CD14-positive monocyte (primary cell): ENCODE measurements around the gene ZNF467. TPM values are rescaled to one million over a fixed set of nuclear protein-coding genes. Genes with fewer than 3 reads are reported as not detected.

Experiments used
- DNase-seq, 3 donors: peaks; one replicate each; pipeline ENCODE4 v3.0.0-alpha.2; 2011 to 2022
- H2AFZ ChIP-seq: 2 replicates; pipeline ENCODE4 v1.6.0; 2012; ENCODE audit warnings: mild to moderate bottlenecking, low read depth, low read length, inconsistent platforms; ENCODE audit not compliant: insufficient read depth, poor library complexity, severe bottlenecking
- H3K27ac ChIP-seq, 2 donors: 1 replicate in 1 of 2; 2 replicates in 1 of 2; pipeline ENCODE4 v1.5.1; 2012 to 2013; ENCODE audit warnings: low read length in 2 of 2, control low read depth in 1 of 2, inconsistent platforms in 1 of 2, low read depth in 1 of 2, mild to moderate bottlenecking in 1 of 2
- H3K27me3 ChIP-seq, 2 donors: one replicate each; pipeline versions ENCODE4 v1.6.0 to v1.6.1; 2011 to 2013; ENCODE audit warnings: low read length in 2 of 2; ENCODE audit not compliant: control insufficient read depth in 2 of 2, insufficient read depth in 2 of 2
- H3K36me3 ChIP-seq, 2 donors: replicated peaks in 1 of 2; 1 replicate in 1 of 2; 2 replicates in 1 of 2; pipeline versions ENCODE4 v1.5.1 to v1.6.1; 2012 to 2013; ENCODE audit warnings: low read length in 2 of 2, control low read depth in 1 of 2, inconsistent platforms in 1 of 2, mild to moderate bottlenecking in 1 of 2; ENCODE audit not compliant: insufficient read depth in 2 of 2, control insufficient read depth in 1 of 2
- H3K4me1 ChIP-seq, 2 donors: 1 replicate in 1 of 2; 2 replicates in 1 of 2; pipeline versions ENCODE4 v1.5.1 to v1.6.1; 2012 to 2013; ENCODE audit warnings: low read length in 2 of 2, control low read depth in 1 of 2, inconsistent platforms in 1 of 2, mild to moderate bottlenecking in 1 of 2, moderate library complexity in 1 of 2; ENCODE audit not compliant: insufficient read depth in 2 of 2, control insufficient read depth in 1 of 2
- H3K4me2 ChIP-seq: replicated peaks from 2 replicates; pipeline ENCODE3; 2012; ENCODE audit warnings: low read length, moderate library complexity, mild to moderate bottlenecking; ENCODE audit not compliant: poor library complexity, severe bottlenecking; ENCODE audit errors: extremely low read depth
- H3K4me3 ChIP-seq, 3 experiments: fragments of 200-600 bp in 1 of 3; sonication (generic) in 1 of 3; replicated peaks in 1 of 3; 1 replicate in 2 of 3; 2 replicates in 1 of 3; pipeline ENCODE4 v1.5.1; 2011 to 2013; ENCODE audit warnings: low read length in 3 of 3, mild to moderate bottlenecking in 3 of 3, control low read depth in 2 of 3, low read depth in 2 of 3, inconsistent platforms in 1 of 3, moderate library complexity in 1 of 3
- H3K79me2 ChIP-seq: 2 replicates; pipeline ENCODE4 v1.6.0; 2012; ENCODE audit warnings: mild to moderate bottlenecking, control low read depth, inconsistent platforms, low read length, moderate library complexity; ENCODE audit not compliant: insufficient read depth
- H3K9ac ChIP-seq: 2 replicates; pipeline ENCODE4 v1.6.0; 2017; ENCODE audit warnings: low read length, mild to moderate bottlenecking; ENCODE audit not compliant: insufficient read depth, poor library complexity, severe bottlenecking
- H3K9me3 ChIP-seq, 2 donors: replicated peaks in 1 of 2; 1 replicate in 1 of 2; 2 replicates in 1 of 2; pipeline versions ENCODE4 v1.5.1 to v1.6.1; 2012 to 2013; ENCODE audit warnings: low read length in 2 of 2, control low read depth in 1 of 2; ENCODE audit not compliant: control insufficient read depth in 1 of 2, insufficient read depth in 1 of 2
- H4K20me1 ChIP-seq: 2 replicates; pipeline ENCODE4 v1.6.0; 2012; ENCODE audit warnings: mild to moderate bottlenecking, low read length, control low read depth, moderate library complexity; ENCODE audit not compliant: insufficient read depth
- H3K27ac Mint-ChIP-seq, 7 donors: one replicate each; pipeline ENCODE4 v1.8.0; 2020; ENCODE audit warnings: mild to moderate bottlenecking in 7 of 7, mixed read lengths in 7 of 7, moderate library complexity in 6 of 7, inconsistent platforms in 2 of 7
- H3K27me3 Mint-ChIP-seq, 3 donors: one replicate each; pipeline ENCODE4 v1.8.0; 2021 to 2022; ENCODE audit warnings: low read depth in 3 of 3, mild to moderate bottlenecking in 3 of 3, mixed read lengths in 3 of 3, moderate library complexity in 3 of 3, inconsistent platforms in 1 of 3
- H3K36me3 Mint-ChIP-seq, 2 donors: one replicate each; pipeline ENCODE4 v1.8.0; 2020; ENCODE audit warnings: mixed read lengths in 2 of 2, inconsistent platforms in 1 of 2, mild to moderate bottlenecking in 1 of 2
- H3K4me1 Mint-ChIP-seq: one replicate; pipeline ENCODE4 v1.8.0; 2020; ENCODE audit warnings: mild to moderate bottlenecking, mixed read lengths
- H3K4me3 Mint-ChIP-seq, 2 donors: one replicate each; pipeline ENCODE4 v1.8.0; 2020; ENCODE audit warnings: mild to moderate bottlenecking in 2 of 2, mixed read lengths in 2 of 2, moderate library complexity in 1 of 2
- H3K9me3 Mint-ChIP-seq, 7 donors: one replicate each; pipeline ENCODE4 v1.8.0; 2020 to 2022; ENCODE audit warnings: mixed read lengths in 7 of 7, mild to moderate bottlenecking in 6 of 7, moderate library complexity in 6 of 7, inconsistent platforms in 2 of 7
- WGBS: methylation state at CpG from one replicate; pipeline ENCODE4 v1.1.5; 2013; ENCODE audit warnings: missing lambda C conversion rate; ENCODE audit not compliant: insufficient coverage; 5-methylcytosine and 5-hydroxymethylcytosine counted together
- intact Hi-C, 2 donors: fragments of 100-400 bp; cut with micrococcal nuclease; formaldehyde crosslinking; loops; one replicate each; pipeline versions ENCODE4 v1.15.0 to v1.15.1; 2023
- polyA plus RNA-seq, 3 donors: library from polyadenylated mRNA; depleted of rRNA in 1 of 3; unstranded in 2 of 3; stranded (reverse) in 1 of 3; fragments of 300-500 nt in 2 of 3; fragments of >200 nt in 1 of 3; fragmentation: Illumina TruSeq in 2 of 3; gene quantifications; 1 replicate in 2 of 3; 2 replicates in 1 of 3; pipeline ENCODE4 v1.2.3, GENCODE V29; 2012 to 2021
- TF ChIP-seq, protein P1 (sequence below): fragments of 200-600 bp; IDR thresholded peaks from one replicate; pipeline ENCODE4 v1.8.0; 2022; ENCODE audit warnings: antibody characterized with exemption, mild to moderate bottlenecking

ZNF467 gene
- polyA plus RNA-seq, 3 donors, result 43.4 to 100 (median 52.8) TPM

DNA sequence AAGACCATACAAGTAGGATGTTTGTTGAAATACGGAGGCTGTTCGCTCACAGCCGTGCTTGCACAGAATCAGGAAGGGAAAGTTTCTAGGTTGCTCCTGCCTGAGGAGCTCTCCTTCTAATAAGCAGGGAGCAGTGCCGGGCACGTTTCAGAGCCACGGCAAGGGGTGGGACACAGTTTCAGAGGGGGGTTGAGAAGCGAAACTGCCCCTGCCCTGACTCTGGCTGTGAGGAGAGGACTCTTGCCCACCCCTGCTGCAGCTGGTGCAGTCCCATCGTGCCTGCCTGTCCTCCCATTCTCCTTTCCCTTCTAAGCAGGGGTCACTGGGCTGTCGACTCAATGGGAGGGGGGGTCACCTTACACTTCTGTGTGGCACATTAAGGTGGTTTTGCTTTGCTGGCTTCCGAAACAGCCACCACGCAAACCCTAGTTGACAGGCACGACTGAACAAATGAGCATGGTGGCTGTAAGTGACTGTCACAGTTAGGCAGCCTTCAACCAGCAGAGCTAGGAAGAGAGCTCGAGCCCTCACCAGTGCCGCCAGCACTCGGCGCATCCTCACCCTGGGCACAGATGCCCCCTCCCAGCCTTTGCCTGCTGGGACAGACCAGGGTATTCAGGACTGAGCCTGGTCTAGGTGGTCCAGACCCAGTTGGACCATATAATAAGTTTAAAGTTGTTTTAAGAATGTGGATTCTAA is 37.5 kb downstream of the ZNF467 start:
- no peaks in the 10 kb centered on the region for H3K9me3 ChIP-seq

DNA sequence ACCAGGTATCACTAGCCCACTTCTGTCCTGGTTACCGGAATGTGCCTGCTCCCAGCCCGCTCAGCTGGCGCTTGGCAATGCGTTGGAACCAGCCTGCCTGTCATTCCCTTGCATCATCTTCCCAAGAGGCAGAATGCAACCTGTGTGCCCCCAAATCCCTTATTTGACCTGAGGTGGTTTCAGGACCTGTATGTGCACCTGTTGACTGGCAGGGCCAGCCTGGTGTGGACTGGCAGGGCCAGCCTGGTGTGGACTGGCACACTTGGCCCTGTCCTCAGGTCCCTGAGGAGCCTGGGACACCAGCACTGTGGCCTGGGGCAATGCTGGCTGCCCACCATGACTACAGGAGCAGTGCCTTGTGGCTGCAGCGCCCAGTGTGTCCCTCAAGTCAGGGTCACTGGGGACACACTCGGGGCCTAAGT is 38.2 kb downstream of the ZNF467 start:
- Histone ChIP-seq H3K4me2 (no peak overlapping the region), H2AFZ (no peak overlapping the region), H3K27me3 (peaks cover 0 to 9% of the 10 kb centered on the region in 2 donors), H3K4me3 (no peak overlapping the region), H4K20me1 (no peaks in the 10 kb centered on the region), H3K4me1 (no peaks in the 10 kb centered on the region), H3K27ac (no peak overlapping the region), H3K79me2 (no peaks in the 10 kb centered on the region), H3K9ac (no peak overlapping the region), H3K36me3 (no peaks in the 10 kb centered on the region), H3K9me3 (no peaks in the 10 kb centered on the region)
- Mint-ChIP-seq H3K36me3 (peaks cover 3 to 8% of the 10 kb centered on the region in 2 donors), H3K9me3 (peaks cover 0 to 5% (median 3%) of the 10 kb centered on the region in 7 donors), H3K27ac (no peak overlapping the region), H3K4me1 (no peaks in the 10 kb centered on the region), H3K4me3 (no peak overlapping the region), H3K27me3 (peaks cover 15 to 22% (median 17%) of the 10 kb centered on the region in 3 donors)
- DNase-seq, result no peak
- TF ChIP-seq, protein P1, sequence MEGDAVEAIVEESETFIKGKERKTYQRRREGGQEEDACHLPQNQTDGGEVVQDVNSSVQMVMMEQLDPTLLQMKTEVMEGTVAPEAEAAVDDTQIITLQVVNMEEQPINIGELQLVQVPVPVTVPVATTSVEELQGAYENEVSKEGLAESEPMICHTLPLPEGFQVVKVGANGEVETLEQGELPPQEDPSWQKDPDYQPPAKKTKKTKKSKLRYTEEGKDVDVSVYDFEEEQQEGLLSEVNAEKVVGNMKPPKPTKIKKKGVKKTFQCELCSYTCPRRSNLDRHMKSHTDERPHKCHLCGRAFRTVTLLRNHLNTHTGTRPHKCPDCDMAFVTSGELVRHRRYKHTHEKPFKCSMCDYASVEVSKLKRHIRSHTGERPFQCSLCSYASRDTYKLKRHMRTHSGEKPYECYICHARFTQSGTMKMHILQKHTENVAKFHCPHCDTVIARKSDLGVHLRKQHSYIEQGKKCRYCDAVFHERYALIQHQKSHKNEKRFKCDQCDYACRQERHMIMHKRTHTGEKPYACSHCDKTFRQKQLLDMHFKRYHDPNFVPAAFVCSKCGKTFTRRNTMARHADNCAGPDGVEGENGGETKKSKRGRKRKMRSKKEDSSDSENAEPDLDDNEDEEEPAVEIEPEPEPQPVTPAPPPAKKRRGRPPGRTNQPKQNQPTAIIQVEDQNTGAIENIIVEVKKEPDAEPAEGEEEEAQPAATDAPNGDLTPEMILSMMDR, result no peak
- intact Hi-C loops, result no loop called here
- WGBS, result 92% methylated on average over 6 of the region's 6 CpGs

More for the DNA sequence above, 37.5 kb downstream of the ZNF467 start:
- no peak for DNase-seq
- H3K27ac Mint-ChIP-seq, result no peak overlapping the region
- H3K9ac ChIP-seq, result no peak overlapping the region
- intact Hi-C loops, result no loop called here
- H3K36me3 Mint-ChIP-seq, result peaks cover 3 to 8% of the 10 kb centered on the region in 2 donors
- no peak overlapping the region for H2AFZ ChIP-seq
- H3K79me2 ChIP-seq, result no peaks in the 10 kb centered on the region
- H3K4me3 ChIP-seq, result no peak overlapping the region
- H3K9me3 Mint-ChIP-seq, result peaks cover 0 to 5% (median 4%) of the 10 kb centered on the region in 7 donors
- H3K36me3 ChIP-seq, result no peaks in the 10 kb centered on the region
- TF ChIP-seq, protein P1, result no peak
- no peak overlapping the region for H3K4me3 Mint-ChIP-seq
- H3K27ac ChIP-seq, result no peak overlapping the region
- no peaks in the 10 kb centered on the region for H3K4me1 ChIP-seq
- H3K27me3 ChIP-seq, result peaks cover 0 to 9% of the 10 kb centered on the region in 2 donors
- peaks cover 21 to 29% (median 23%) of the 10 kb centered on the region in 3 donors for H3K27me3 Mint-ChIP-seq
- no peak overlapping the region for H3K4me2 ChIP-seq
- H4K20me1 ChIP-seq, result no peaks in the 10 kb centered on the region
- no peaks in the 10 kb centered on the region for H3K4me1 Mint-ChIP-seq
- WGBS, result 82% methylated on average over 14 of the region's 16 CpGs
